AG09309 (cell line): ENCODE data around the gene PLCG1.

Experiments used
- DNase-seq: peaks from one replicate; pipeline ENCODE4 v3.0.0-alpha.2; 2010; ENCODE audit warnings: low read depth
- H3K4me3 ChIP-seq: 2 replicates; pipeline ENCODE4 v1.5.1; 2011; ENCODE audit warnings: mild to moderate bottlenecking, low read depth, low read length, moderate library complexity; ENCODE audit not compliant: control insufficient read depth
- TF ChIP-seq, protein P1 (sequence below): IDR thresholded peaks from 2 replicates; pipeline ENCODE4 v1.5.1; 2011; ENCODE audit warnings: mild to moderate bottlenecking, low read depth, low read length, inconsistent platforms; ENCODE audit not compliant: insufficient read depth, control insufficient read depth; ENCODE audit errors: missing control alignments

Gene PLCG1

DNA sequence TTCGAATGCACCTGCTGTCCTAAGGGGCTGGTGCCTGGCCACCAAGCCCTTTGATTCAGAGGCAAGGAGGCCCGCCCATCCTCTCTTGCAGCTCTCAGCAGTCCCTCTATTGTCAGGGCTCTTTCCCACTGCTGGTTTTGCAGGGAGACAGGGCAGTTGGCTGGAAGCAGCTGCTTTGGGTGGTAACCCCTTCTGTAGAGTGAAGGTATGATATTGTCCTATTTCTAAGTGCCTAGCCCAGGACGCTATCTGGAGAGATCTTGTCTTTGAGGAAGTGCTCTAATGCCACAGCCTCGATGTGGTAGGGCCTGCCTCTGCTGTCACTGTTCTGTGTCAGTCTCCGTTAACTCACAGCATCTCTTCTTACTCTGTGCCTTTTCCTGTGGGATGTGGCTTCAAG, 5.6 kb downstream of the PLCG1 start:
- no peak for DNase-seq
- TF ChIP-seq, protein P1, sequence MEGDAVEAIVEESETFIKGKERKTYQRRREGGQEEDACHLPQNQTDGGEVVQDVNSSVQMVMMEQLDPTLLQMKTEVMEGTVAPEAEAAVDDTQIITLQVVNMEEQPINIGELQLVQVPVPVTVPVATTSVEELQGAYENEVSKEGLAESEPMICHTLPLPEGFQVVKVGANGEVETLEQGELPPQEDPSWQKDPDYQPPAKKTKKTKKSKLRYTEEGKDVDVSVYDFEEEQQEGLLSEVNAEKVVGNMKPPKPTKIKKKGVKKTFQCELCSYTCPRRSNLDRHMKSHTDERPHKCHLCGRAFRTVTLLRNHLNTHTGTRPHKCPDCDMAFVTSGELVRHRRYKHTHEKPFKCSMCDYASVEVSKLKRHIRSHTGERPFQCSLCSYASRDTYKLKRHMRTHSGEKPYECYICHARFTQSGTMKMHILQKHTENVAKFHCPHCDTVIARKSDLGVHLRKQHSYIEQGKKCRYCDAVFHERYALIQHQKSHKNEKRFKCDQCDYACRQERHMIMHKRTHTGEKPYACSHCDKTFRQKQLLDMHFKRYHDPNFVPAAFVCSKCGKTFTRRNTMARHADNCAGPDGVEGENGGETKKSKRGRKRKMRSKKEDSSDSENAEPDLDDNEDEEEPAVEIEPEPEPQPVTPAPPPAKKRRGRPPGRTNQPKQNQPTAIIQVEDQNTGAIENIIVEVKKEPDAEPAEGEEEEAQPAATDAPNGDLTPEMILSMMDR: no peak
- H3K4me3 ChIP-seq: no peak overlapping the region

DNA sequence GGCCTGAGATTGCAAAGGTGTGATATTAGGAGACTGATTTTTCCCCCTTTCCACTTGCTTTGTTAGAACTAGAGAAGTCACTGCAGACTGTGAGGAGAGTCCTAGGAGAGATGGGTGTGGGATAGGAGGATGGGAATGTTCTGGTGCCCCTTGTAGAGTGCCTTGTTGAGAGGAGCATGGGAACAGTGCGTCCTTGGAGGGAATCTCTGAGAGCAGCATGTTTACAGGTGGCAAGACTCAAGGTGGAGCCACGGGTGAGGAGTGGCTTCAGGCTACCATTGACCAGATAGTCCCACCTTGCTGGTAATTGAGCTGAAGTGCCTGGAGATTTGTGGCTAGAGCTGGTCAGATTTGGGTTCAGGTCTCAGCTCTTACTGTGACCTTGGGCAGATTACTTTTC, 6.0 kb downstream of the PLCG1 start:
- no peak for DNase-seq
- H3K4me3 ChIP-seq: no peak overlapping the region
- TF ChIP-seq, protein P1: no peak

DNA sequence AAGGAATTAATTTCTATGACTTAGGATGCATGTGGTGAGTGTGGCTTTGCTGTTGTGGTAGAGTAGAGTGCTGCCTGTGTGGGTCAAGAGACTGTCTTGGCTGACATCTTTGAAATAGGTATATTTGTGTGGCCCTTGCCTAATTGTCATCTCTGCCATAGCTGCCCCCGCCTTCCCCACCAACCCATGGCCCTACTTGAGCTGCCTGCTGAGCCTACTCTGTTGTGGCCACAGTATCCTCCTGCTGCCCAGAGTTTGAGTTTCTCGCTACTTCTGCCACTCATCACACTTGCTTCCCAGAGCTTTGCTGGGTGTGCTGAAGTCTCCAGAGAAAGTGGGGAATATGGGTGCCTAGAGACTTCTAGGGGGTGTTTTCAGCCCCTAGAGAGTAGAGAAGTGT, 8.0 kb downstream of the PLCG1 start:
- no peak for DNase-seq
- no peak overlapping the region for H3K4me3 ChIP-seq
- TF ChIP-seq, protein P1: no peak

DNA sequence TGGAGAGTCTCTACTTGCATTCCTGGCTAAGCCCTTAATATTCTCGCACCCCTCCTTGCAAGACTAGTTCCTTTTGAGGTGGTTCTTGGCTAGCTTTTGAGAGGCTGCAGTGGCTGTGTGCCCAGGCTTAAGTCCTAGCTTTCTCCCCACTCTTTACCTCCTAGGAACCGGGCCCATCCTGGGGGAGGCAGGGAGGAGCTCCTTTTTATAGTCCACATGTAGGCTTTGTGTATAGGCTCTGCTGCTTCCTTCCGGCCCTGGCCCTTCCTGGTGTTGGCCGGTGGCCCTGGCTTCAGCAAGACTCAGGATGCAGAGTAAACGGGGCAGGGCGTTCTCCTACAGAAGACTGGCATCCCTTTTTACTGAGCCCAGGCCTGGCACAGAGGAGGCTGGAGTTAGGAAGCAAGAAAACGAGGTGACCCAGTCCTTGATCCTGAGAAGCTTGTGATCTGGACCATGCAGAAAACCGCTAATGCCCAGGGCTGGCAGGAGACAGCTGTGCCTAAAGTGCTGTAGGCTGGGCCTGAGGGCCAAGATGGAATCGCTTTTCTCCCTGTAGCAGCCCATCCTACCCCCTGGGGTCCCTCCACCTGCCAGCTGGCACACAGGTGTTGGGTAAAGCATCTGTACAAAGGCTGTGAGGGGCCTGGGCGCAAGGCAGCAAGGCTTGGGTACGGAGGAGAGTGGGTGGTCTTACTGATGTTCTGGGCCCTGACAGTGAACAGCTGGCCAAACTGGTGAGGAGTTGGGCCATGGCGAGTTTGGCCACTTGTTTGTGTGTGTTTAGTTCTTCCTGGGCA, 8.7 kb downstream of the PLCG1 start:
- no peak for DNase-seq
- TF ChIP-seq, protein P1: no peak
- H3K4me3 ChIP-seq: no peak overlapping the region

DNA sequence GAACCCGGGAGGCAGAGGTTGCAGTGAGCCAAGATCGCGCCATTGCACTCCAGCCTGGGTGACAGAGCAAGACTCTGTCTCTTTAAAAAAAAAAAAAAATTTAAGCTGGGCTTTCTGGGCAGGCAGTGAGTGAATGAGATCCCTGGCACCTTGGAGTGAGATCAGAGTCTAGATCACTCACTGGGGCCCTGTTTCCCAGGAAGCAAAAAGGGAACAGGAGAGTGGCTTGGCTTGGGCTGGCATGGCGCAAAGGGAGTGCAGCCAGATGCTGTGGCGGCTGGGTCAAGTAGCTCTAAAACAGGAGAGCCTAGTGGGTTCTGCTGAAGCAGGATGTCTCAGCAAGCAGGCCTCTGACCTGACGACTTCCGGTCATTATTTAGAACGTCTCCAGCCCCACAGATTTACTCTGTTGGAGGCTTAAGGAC, 10.4 kb downstream of the PLCG1 start:
- TF ChIP-seq, protein P1: no peak
- DNase-seq: no peak
- no peak overlapping the region for H3K4me3 ChIP-seq

DNA sequence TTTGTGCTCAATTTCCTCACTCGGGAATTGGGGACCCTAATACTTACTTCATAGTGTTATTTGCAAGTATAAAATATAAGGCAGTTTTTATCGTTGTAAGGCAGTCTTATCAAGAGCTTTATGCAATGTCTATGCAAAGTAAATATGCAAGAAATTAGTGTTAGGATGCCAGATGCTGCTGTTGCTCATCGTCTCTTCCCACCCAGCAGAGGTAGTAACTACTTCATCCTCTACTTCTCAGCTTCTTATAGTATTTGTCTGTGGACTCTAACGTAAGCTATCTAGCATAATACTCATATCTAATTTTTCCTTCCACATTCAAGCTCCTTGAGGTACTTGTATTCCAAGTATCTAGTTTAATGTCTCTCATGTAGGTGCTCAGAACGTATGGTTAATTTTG, 11.6 kb downstream of the PLCG1 start:
- H3K4me3 ChIP-seq: no peak overlapping the region
- TF ChIP-seq, protein P1: no peak
- DNase-seq: no peak
